Smooth muscle cell (in vitro differentiated cells): ENCODE data around the gene UNC5CL. TPM values are rescaled to one million over a fixed set of nuclear protein-coding genes. Genes with fewer than 3 reads are reported as not detected.

ENCODE experiments used
- DNase-seq: peaks from one replicate; lab custom pipeline; 2025; ENCODE audit not compliant: unreplicated experiment; lab: John Stamatoyannopoulos, UW
- H2AFZ ChIP-seq: fragments of 200-600 bp; sonication (generic); 2 replicates; pipeline ENCODE4 v1.6.0; 2016; ENCODE audit warnings: antibody characterized with exemption, low read depth, mild to moderate bottlenecking
- H3F3A ChIP-seq: fragments of 200-600 bp; sonication (generic); 2 replicates; pipeline ENCODE4 v1.6.0; 2017; ENCODE audit warnings: antibody characterized with exemption, low read depth
- H3K27ac ChIP-seq: fragments of 200-600 bp; sonication (generic); 2 replicates; pipeline ENCODE4 v1.5.1; 2016; ENCODE audit warnings: low read depth, mild to moderate bottlenecking
- H3K27me3 ChIP-seq: fragments of 200-600 bp; sonication (generic); 2 replicates; pipeline ENCODE4 v1.6.1; 2016; ENCODE audit warnings: low read depth, mild to moderate bottlenecking
- H3K36me3 ChIP-seq: fragments of 200-600 bp; sonication (generic); 2 replicates; pipeline ENCODE4 v1.5.1; 2016; ENCODE audit warnings: low read depth
- H3K4me1 ChIP-seq: fragments of 200-600 bp; sonication (generic); 2 replicates; pipeline ENCODE4 v1.5.1; 2016; ENCODE audit warnings: low read depth
- H3K4me2 ChIP-seq: fragments of 200-600 bp; sonication (generic); 2 replicates; pipeline ENCODE4 v1.6.0; 2016; ENCODE audit warnings: mild to moderate bottlenecking
- H3K4me3 ChIP-seq: fragments of 200-600 bp; sonication (generic); 2 replicates; pipeline ENCODE4 v1.5.1; 2016; ENCODE audit warnings: mild to moderate bottlenecking
- H3K79me2 ChIP-seq: fragments of 200-600 bp; sonication (generic); 2 replicates; pipeline ENCODE4 v1.6.0; 2016; ENCODE audit warnings: low read depth, mild to moderate bottlenecking
- H3K9ac ChIP-seq: fragments of 200-600 bp; sonication (generic); 2 replicates; pipeline ENCODE4 v1.6.0; 2016; ENCODE audit warnings: low read depth
- H3K9me3 ChIP-seq: fragments of 200-600 bp; sonication (generic); replicated peaks from 2 replicates; pipeline ENCODE4 v1.5.1; 2016; ENCODE audit warnings: low read depth
- H4K20me1 ChIP-seq: fragments of 200-600 bp; sonication (generic); 2 replicates; pipeline ENCODE4 v1.6.0; 2016; ENCODE audit warnings: low read depth
- CTCF ChIP-seq: fragments of 200-600 bp; sonication (generic); IDR thresholded peaks from 2 replicates; pipeline ENCODE4 v1.5.1; 2017; ENCODE audit warnings: borderline replicate concordance, mild to moderate bottlenecking, antibody characterized with exemption; ENCODE audit not compliant: insufficient read depth, poor library complexity, severe bottlenecking
- WGBS: methylation state at CpG from one replicate; pipeline ENCODE4 v1.1.7; 2016; ENCODE audit warnings: low lambda C conversion rate; 5-methylcytosine and 5-hydroxymethylcytosine counted together
- polyA plus RNA-seq: library from polyadenylated mRNA; unstranded; fragments of >200 nt; fragmentation: Nextera tagmentation; extraction: Ambion mirVana; gene quantifications from 2 replicates; pipeline ENCODE4 v1.2.1, GENCODE V29; 2016
- total RNA-seq: library from RNA; depleted of rRNA; stranded (reverse); fragments of >200 nt; gene quantifications from 2 replicates; pipeline ENCODE4 v1.2.3, GENCODE V29; 2014

UNC5CL gene
- total and polyA plus RNA-seq, 2 experiments from 2014 or later, result 1.1 to 3.4 TPM

GRCh38 chr6:41083072-41083471, 44.1 kb upstream of the UNC5CL start:
- Histone ChIP-seq H3K9me3 (no peaks in the 10 kb centered on the region), H3K79me2 (peaks cover 78% of the 10 kb centered on the region), H3K4me3 (no peak overlapping the region), H3K9ac (no peak overlapping the region), H3K4me1 (no peaks in the 10 kb centered on the region), H3K36me3 (peaks cover 44% of the 10 kb centered on the region), H3F3A (peaks cover 8% of the 10 kb centered on the region), H3K4me2 (no peak overlapping the region), H2AFZ (no peak overlapping the region), H4K20me1 (peaks cover 99% of the 10 kb centered on the region), H3K27ac (no peak overlapping the region), H3K27me3 (no peaks in the 10 kb centered on the region)
- no peak for TF ChIP-seq CTCF
- no peak for DNase-seq

GRCh38 chr6:41080621-41081020, 41.6 kb upstream of the UNC5CL start:
- Histone ChIP-seq H3K4me1 (peaks cover 12% of the 10 kb centered on the region), H3K4me2 (no peak overlapping the region), H3K4me3 (no peak overlapping the region), H3K36me3 (peaks cover 31% of the 10 kb centered on the region), H3K79me2 (peaks cover 95% of the 10 kb centered on the region), H3K27ac (no peak overlapping the region), H3K9me3 (no peaks in the 10 kb centered on the region), H2AFZ (no peak overlapping the region), H3F3A (peaks cover 8% of the 10 kb centered on the region), H3K27me3 (no peaks in the 10 kb centered on the region), H3K9ac (no peak overlapping the region), H4K20me1 (peaks cover 100% of the 10 kb centered on the region)
- no peak for TF ChIP-seq CTCF
- DNase-seq, result no peak
- 98% methylated on average over 2 of the region's 2 CpGs for WGBS

- H3K9ac ChIP-seq, result no peak overlapping the region
- H3K27me3 ChIP-seq, result no peaks in the 10 kb centered on the region
- H3K27ac ChIP-seq, result no peak overlapping the region
- H2AFZ ChIP-seq, result no peak overlapping the region
- TF ChIP-seq CTCF, result no peak
- H3K4me3 ChIP-seq, result no peak overlapping the region
- DNase-seq, result no peak
- WGBS, result 97% methylated on average over 1 of the region's 1 CpG
- no peak overlapping the region for H3K4me2 ChIP-seq
- peaks cover 7% of the 10 kb centered on the region for H3F3A ChIP-seq
- H4K20me1 ChIP-seq, result peaks cover 100% of the 10 kb centered on the region
- peaks cover 20% of the 10 kb centered on the region for H3K36me3 ChIP-seq
- H3K79me2 ChIP-seq, result peaks cover 98% of the 10 kb centered on the region
- H3K9me3 ChIP-seq, result no peaks in the 10 kb centered on the region
- peaks cover 28% of the 10 kb centered on the region for H3K4me1 ChIP-seq
Observed at GRCh38 chr6:41079080-41079479, 40.1 kb upstream of the UNC5CL start.

- no peak overlapping the region for H3K4me3 ChIP-seq
- no peak overlapping the region for H3K9ac ChIP-seq
- peaks cover 95% of the 10 kb centered on the region for H4K20me1 ChIP-seq
- no peak for TF ChIP-seq CTCF
- H3K27ac ChIP-seq, result no peak overlapping the region
- DNase-seq, result no peak
- WGBS, result 95% methylated on average over 3 of the region's 3 CpGs
- no peaks in the 10 kb centered on the region for H3K27me3 ChIP-seq
- peaks cover 29% of the 10 kb centered on the region for H3K4me1 ChIP-seq
- H2AFZ ChIP-seq, result no peak overlapping the region
- H3K9me3 ChIP-seq, result no peaks in the 10 kb centered on the region
- H3K36me3 ChIP-seq, result peaks cover 12% of the 10 kb centered on the region
- no peaks in the 10 kb centered on the region for H3F3A ChIP-seq
- no peak overlapping the region for H3K4me2 ChIP-seq
- peaks cover 96% of the 10 kb centered on the region for H3K79me2 ChIP-seq
Observed at GRCh38 chr6:41078101-41078500, 39.1 kb upstream of the UNC5CL start.
